ENCODE data around the gene TMEM204. TPM values are rescaled to one million over a fixed set of nuclear protein-coding genes. Genes with fewer than 3 reads are reported as not detected.

TMEM204 gene
- polyA plus RNA-seq, 1 experiment = 6.2 TPM

DNA sequence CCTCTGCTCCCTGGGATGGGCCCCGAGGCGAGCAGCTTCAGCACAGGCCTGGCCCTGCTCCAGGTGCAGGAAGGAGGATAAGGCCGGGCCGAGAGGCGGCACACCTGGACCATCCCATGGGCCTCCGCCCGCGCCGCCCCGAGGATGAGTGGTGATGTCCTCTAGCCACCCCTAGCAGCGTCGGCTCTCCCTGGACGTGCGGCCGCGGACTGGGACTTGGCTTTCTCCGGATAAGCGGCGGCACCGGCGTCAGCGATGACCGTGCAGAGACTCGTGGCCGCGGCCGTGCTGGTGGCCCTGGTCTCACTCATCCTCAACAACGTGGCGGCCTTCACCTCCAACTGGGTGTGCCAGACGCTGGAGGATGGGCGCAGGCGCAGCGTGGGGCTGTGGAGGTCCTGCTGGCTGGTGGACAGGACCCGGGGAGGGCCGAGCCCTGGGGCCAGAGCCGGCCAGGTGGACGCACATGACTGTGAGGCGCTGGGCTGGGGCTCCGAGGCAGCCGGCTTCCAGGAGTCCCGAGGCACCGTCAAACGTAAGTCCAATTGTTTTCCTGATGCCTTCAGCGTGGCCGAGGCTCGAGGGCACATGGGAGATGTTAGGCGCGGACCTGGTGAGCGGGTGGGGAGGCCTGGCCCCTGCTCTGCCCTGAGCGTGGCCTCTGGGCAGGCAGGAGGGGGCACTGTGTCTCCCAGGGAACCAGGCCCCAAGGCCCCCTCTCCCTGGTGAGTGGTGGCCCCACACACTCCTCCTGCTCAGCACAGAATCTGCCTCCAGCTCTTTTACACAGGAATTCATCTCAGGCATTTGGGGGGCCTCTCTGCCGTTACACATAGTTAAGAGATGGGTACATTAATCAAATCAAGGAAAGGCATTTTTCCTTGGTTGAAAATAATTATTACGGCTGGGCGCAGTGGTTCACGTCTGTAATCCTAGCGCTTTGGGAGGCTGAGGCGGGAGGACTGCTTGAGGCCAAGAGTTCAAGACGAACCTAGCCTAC is 855 bp downstream of the TMEM204 start:
- no peak for DNase-seq (ENCODE audit: low read depth, low spot score)
- H3K27ac ChIP-seq (ENCODE audit: low read depth, low read length) = peak overlapping the region; percentile 81
- no peaks in the 10 kb centered on the region for H3K27me3 ChIP-seq (ENCODE audit: control insufficient read depth, insufficient read depth, low read length)
- ChIA-PET CTCF (interaction anchor here (0.5 kb wide), 1 partner anchor 211 kb away, joined by 4 read pairs; no protein-coding TSS in a partner anchor), POLR2A (interaction anchor here (0.6 kb wide), 1 partner anchor 77 kb away, joined by 4 read pairs; no protein-coding TSS in a partner anchor)
- H3K9me3 ChIP-seq (ENCODE audit: control insufficient read depth, insufficient read depth, low read length) = peaks cover 6% of the 10 kb centered on the region; the same call in 1 of the 2 replicates
- H3K4me3 ChIP-seq (ENCODE audit: low read depth, low read length) = peak overlapping the region; percentile 56
- TF ChIP-seq, protein P1, sequence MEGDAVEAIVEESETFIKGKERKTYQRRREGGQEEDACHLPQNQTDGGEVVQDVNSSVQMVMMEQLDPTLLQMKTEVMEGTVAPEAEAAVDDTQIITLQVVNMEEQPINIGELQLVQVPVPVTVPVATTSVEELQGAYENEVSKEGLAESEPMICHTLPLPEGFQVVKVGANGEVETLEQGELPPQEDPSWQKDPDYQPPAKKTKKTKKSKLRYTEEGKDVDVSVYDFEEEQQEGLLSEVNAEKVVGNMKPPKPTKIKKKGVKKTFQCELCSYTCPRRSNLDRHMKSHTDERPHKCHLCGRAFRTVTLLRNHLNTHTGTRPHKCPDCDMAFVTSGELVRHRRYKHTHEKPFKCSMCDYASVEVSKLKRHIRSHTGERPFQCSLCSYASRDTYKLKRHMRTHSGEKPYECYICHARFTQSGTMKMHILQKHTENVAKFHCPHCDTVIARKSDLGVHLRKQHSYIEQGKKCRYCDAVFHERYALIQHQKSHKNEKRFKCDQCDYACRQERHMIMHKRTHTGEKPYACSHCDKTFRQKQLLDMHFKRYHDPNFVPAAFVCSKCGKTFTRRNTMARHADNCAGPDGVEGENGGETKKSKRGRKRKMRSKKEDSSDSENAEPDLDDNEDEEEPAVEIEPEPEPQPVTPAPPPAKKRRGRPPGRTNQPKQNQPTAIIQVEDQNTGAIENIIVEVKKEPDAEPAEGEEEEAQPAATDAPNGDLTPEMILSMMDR (IDR thresholded peaks at IDR 0.05; ENCODE audit: low read depth, low read length) = no peak

DNA sequence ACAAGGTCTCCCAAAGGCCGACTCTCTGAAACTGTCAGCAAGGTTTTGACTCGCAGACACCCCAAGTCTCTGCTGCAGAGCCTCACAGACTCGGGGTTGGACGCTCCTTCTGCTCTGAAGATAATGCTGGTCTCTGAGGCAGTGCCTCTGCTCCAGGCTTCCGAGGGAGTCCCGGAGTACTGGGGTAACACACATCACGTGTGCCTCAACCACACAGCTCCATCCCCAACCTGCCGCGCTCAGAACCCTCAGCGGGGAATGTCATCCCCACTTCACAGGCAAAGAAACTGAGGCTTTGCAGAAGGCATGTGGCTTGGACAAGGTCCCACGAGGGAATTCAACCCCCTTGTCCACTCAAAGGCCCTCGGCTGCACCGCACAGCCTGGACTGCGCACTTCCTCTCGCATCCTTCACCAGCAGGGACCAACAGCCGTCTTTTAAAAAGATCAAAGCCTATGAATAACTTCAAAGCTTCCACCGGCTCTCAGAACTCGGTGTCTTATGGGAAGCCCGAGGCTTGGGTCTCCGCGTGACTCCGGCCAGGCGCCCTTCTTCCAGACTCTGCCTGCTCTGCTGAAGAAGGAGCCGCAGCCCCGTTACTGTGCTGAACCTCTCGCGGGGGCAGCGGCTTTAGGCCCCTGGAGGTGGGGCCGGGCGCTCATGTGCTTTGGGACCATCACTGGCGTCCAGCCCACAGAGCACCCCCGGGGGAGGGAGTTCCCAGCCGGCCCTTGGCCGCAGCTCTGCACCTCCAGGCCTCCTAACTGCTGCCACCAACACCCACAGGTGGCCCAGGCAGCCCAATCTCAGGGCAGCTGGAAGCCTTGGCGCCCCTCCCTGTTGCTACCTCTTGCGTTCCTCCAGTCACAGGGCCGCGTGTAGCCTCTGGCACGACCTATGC is 2.2 kb downstream of the TMEM204 start:
- no peak for DNase-seq (ENCODE audit: low read depth, low spot score)
- POLR2A ChIA-PET = no interaction called here
- peaks cover 6% of the 10 kb centered on the region; the same call in 1 of the 2 replicates for H3K9me3 ChIP-seq (ENCODE audit: control insufficient read depth, insufficient read depth, low read length)

DNA sequence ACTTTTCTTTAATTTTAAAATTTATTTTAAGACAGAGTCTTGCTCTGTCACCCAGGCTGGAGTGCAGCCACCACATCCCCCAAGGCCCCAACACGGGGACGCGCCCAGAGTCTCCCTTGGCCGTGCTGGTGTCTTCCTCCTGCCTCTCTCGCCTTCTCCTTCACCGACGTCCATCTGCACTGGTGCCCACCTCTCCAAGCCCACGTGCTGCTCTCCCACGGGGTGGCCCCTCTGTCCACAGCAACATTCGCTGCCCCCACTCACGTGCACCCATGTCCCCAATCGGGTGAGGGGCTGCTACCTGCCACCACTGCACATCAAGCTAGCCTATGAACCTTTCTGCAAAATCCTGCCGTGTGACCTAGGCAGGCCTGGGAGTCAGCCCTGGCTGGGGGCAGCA is 3.1 kb downstream of the TMEM204 start:
- CTCF ChIA-PET = no interaction called here
- no peak overlapping the region for H3K4me3 ChIP-seq (ENCODE audit: low read depth, low read length)
- no peak for DNase-seq (ENCODE audit: low read depth, low spot score)
- no peak overlapping the region for H3K27ac ChIP-seq (ENCODE audit: low read depth, low read length)
- H3K9me3 ChIP-seq (ENCODE audit: control insufficient read depth, insufficient read depth, low read length) = peaks cover 6% of the 10 kb centered on the region; the same call in 1 of the 2 replicates
- POLR2A ChIA-PET = no interaction called here
- TF ChIP-seq, protein P1 (IDR thresholded peaks at IDR 0.05; ENCODE audit: low read depth, low read length) = no peak
- H3K27me3 ChIP-seq (ENCODE audit: control insufficient read depth, insufficient read depth, low read length) = no peaks in the 10 kb centered on the region

More for the DNA sequence above, 2.2 kb downstream of the TMEM204 start:
- TF ChIP-seq, protein P1 (IDR thresholded peaks at IDR 0.05; ENCODE audit: low read depth, low read length) = no peak
- no peak overlapping the region for H3K27ac ChIP-seq (ENCODE audit: low read depth, low read length)
- CTCF ChIA-PET = no interaction called here
- peak overlapping the region; percentile 56 for H3K4me3 ChIP-seq (ENCODE audit: low read depth, low read length)
- no peaks in the 10 kb centered on the region for H3K27me3 ChIP-seq (ENCODE audit: control insufficient read depth, insufficient read depth, low read length)

DNA sequence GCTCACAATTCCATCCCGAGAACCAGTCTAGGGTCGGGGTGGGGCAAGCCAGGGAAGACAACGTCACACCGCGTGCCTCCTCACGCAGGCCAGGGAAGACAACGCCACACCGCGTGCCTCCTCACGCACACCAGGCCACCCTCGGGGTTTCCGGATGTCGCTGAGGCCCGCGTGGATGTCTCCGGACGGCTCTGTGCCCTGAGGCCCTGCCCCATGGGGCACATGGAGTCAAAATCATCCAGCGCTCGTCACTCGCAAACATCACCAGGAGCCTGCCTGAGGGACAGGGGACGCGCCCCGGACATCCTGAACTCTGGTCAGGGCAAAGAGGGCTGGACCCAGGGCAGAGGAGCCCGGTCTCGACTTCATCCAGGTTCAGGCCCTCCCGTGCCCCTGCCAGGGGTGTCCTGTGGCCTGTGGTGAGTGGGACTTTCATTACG is 3.7 kb downstream of the TMEM204 start:
- H3K27me3 ChIP-seq (ENCODE audit: control insufficient read depth, insufficient read depth, low read length) = no peaks in the 10 kb centered on the region
- CTCF ChIA-PET = interaction anchor here (0.8 kb wide), 1 partner anchor 169 kb away, joined by 4 read pairs; the partner anchor contains the start of gene MAPK8IP3
- POLR2A ChIA-PET = no interaction called here
- H3K4me3 ChIP-seq (ENCODE audit: low read depth, low read length) = no peak overlapping the region
- TF ChIP-seq, protein P1 (IDR thresholded peaks at IDR 0.05; ENCODE audit: low read depth, low read length) = no peak
- H3K27ac ChIP-seq (ENCODE audit: low read depth, low read length) = no peak overlapping the region
- H3K9me3 ChIP-seq (ENCODE audit: control insufficient read depth, insufficient read depth, low read length) = peaks cover 6% of the 10 kb centered on the region; the same call in 1 of the 2 replicates
- no peak for DNase-seq (ENCODE audit: low read depth, low spot score)

Measured in AG04450 (cell line).